Aorta (tissue), 5 donors: ENCODE data around the gene FARSB. TPM values are rescaled to one million over a fixed set of nuclear protein-coding genes. Genes with fewer than 3 reads are reported as not detected.

Source experiments
- ATAC-seq: fragments of 200-7000 bp; cut with Tn5 transposase; one replicate; pipeline ENCODE4 v1.9.1; 2022; ENCODE audit warnings: moderate library complexity; ENCODE audit not compliant: low FRiP score
- DNase-seq, 2 donors: peaks; one replicate each; pipeline ENCODE4 v3.0.0-alpha.2; 2020
- H3K27ac ChIP-seq, 2 donors: one replicate each; pipeline ENCODE4 v1.5.1; 2013; ENCODE audit warnings: low read length in 2 of 2, mild to moderate bottlenecking in 2 of 2, moderate library complexity in 2 of 2, control low read depth in 1 of 2, inconsistent platforms in 1 of 2, low read depth in 1 of 2
- H3K27me3 ChIP-seq, 2 donors: one replicate each; pipeline ENCODE4 v1.6.1; 2013; ENCODE audit warnings: control low read depth in 1 of 2, low read length in 1 of 2, mild to moderate bottlenecking in 1 of 2, moderate library complexity in 1 of 2; ENCODE audit not compliant: insufficient read depth in 2 of 2, control insufficient read depth in 1 of 2
- H3K36me3 ChIP-seq, 2 donors: one replicate each; pipeline ENCODE4 v1.6.1; 2013; ENCODE audit warnings: control low read depth in 1 of 2, low read length in 1 of 2, mild to moderate bottlenecking in 1 of 2; ENCODE audit not compliant: insufficient read depth in 2 of 2, control insufficient read depth in 1 of 2
- H3K4me1 ChIP-seq, 2 donors: one replicate each; pipeline ENCODE4 v1.6.1; 2013; ENCODE audit warnings: low read length in 2 of 2, control low read depth in 1 of 2, mild to moderate bottlenecking in 1 of 2, moderate library complexity in 1 of 2; ENCODE audit not compliant: insufficient read depth in 2 of 2, control insufficient read depth in 1 of 2
- H3K4me3 ChIP-seq, 2 donors: one replicate each; pipeline ENCODE4 v1.5.1; 2013; ENCODE audit warnings: low read length in 2 of 2, control low read depth in 1 of 2, mild to moderate bottlenecking in 1 of 2
- H3K9me3 ChIP-seq: one replicate; pipeline ENCODE4 v1.6.1; 2013; ENCODE audit warnings: mild to moderate bottlenecking, low read length; ENCODE audit not compliant: control insufficient read depth
- WGBS, 2 donors: extraction: QIAGEN DNeasy Blood & Tissue Kit; methylation state at CpG; one replicate each; pipeline ENCODE4 v1.1.7; 2013; 5-methylcytosine and 5-hydroxymethylcytosine counted together
- intact Hi-C, 2 donors: fragments of 100-400 bp; cut with DNase I; formaldehyde crosslinking; loops; one replicate each; pipeline versions ENCODE4 v1.14.2 to v1.15.0; 2022
- polyA plus RNA-seq, 2 donors: library from polyadenylated mRNA; stranded (reverse); fragments of 200-250 nt; gene quantifications; one replicate each; pipeline ENCODE4 v1.2.3, GENCODE V29; 2013
- total RNA-seq, 2 donors: library from RNA; stranded (reverse); fragmentation: NEBNext Ultra II Directional; extraction: Animal tissue kit (Norgen Biotek cat#: 25700); gene quantifications; one replicate each; pipeline ENCODE4 v1.2.1, GENCODE V29; 2021
- donor health status: healthy with polysubstance abuse.
- donor health status: Bipolar disorder and iron deficiency.
- donor health status: DM: no; HTN: no; CAD: no.
- donor health status: DM: no; HTN: no; CAD: no.
- donor health status: DM: yes; HTN: yes; CAD: no.

Gene FARSB
- total and polyA plus RNA-seq, 4 donors, result 8.4 to 14.6 (median 12.0) TPM

GRCh38 chr2:222563936-222564335 is 92.0 kb downstream of the FARSB start:
- peaks cover 0 to 2% of the 10 kb centered on the region in 2 donors for H3K36me3 ChIP-seq
- no peaks in the 10 kb centered on the region for H3K4me1 ChIP-seq
- 85 to 89% methylated on average over 6 of the region's 6 CpGs for WGBS, 2 donors
- no peak overlapping the region for H3K4me3 ChIP-seq
- H3K27ac ChIP-seq, result no peak overlapping the region
- DNase-seq (no peak), ATAC-seq (no peak)
- intact Hi-C loops, result no loop called here
- H3K9me3 ChIP-seq, result no peaks in the 10 kb centered on the region
- H3K27me3 ChIP-seq, result no peaks in the 10 kb centered on the region

GRCh38 chr2:222563106-222563718 is 92.7 kb downstream of the FARSB start:
- WGBS, 2 donors, result 67 to 73% methylated on average over 11 of the region's 11 CpGs
- intact Hi-C loops, result no loop called here
- Histone ChIP-seq H3K36me3 (peaks cover 0 to 1% of the 10 kb centered on the region in 2 donors), H3K4me3 (no peak overlapping the region), H3K9me3 (no peaks in the 10 kb centered on the region), H3K4me1 (no peaks in the 10 kb centered on the region), H3K27ac (no peak overlapping the region), H3K27me3 (no peaks in the 10 kb centered on the region)
- ATAC-seq, result no peak
- DNase-seq, result no peak

- DNase-seq, result no peak
- H3K27ac ChIP-seq, result no peak overlapping the region
- H3K36me3 ChIP-seq, result peaks cover 0 to 1% of the 10 kb centered on the region in 2 donors
- H3K9me3 ChIP-seq, result no peaks in the 10 kb centered on the region
- WGBS, 2 donors, result 42 to 50% methylated on average over 6 of the region's 6 CpGs
- intact Hi-C loops, result no loop called here
- no peaks in the 10 kb centered on the region for H3K27me3 ChIP-seq
- H3K4me3 ChIP-seq, result no peak overlapping the region
- H3K4me1 ChIP-seq, result no peaks in the 10 kb centered on the region
- ATAC-seq, result no peak
Observed at GRCh38 chr2:222561817-222562645, 93.9 kb downstream of the FARSB start.

GRCh38 chr2:222561151-222561550 is 94.7 kb downstream of the FARSB start:
- no peaks in the 10 kb centered on the region for H3K4me1 ChIP-seq
- WGBS, 2 donors, result 88 to 91% methylated on average over 4 of the region's 4 CpGs
- H3K4me3 ChIP-seq, result no peak overlapping the region
- H3K27me3 ChIP-seq, result no peaks in the 10 kb centered on the region
- ATAC-seq, result no peak
- DNase-seq, result no peak
- no peaks in the 10 kb centered on the region for H3K9me3 ChIP-seq
- no peaks in the 10 kb centered on the region for H3K36me3 ChIP-seq
- no peak overlapping the region for H3K27ac ChIP-seq
- intact Hi-C loops, result no loop called here

- H3K36me3 ChIP-seq, result no peaks in the 10 kb centered on the region
- no peak overlapping the region for H3K27ac ChIP-seq
- DNase-seq (no peak), ATAC-seq (no peak)
- no peaks in the 10 kb centered on the region for H3K4me1 ChIP-seq
- H3K4me3 ChIP-seq, result no peak overlapping the region
- 31 to 35% methylated on average over 7 of the region's 7 CpGs for WGBS, 2 donors
- intact Hi-C loops, result no loop called here
- peaks cover 0 to 2% of the 10 kb centered on the region in 2 donors for H3K27me3 ChIP-seq
- H3K9me3 ChIP-seq, result no peaks in the 10 kb centered on the region
Observed at GRCh38 chr2:222554517-222554916, 101.4 kb downstream of the FARSB start.

- Histone ChIP-seq H3K4me1 (no peaks in the 10 kb centered on the region), H3K4me3 (no peak overlapping the region), H3K27ac (no peak overlapping the region), H3K36me3 (no peaks in the 10 kb centered on the region), H3K27me3 (peaks cover 0 to 2% of the 10 kb centered on the region in 2 donors), H3K9me3 (no peaks in the 10 kb centered on the region)
- intact Hi-C loops, result no loop called here
- WGBS, 2 donors, result 51 to 60% methylated on average over 3 of the region's 3 CpGs
- ATAC-seq (no peak), DNase-seq (no peak)
Observed at GRCh38 chr2:222548992-222549391, 106.9 kb downstream of the FARSB start.

- Histone ChIP-seq H3K36me3 (no peaks in the 10 kb centered on the region), H3K27ac (no peak overlapping the region), H3K4me3 (no peak overlapping the region), H3K27me3 (no peaks in the 10 kb centered on the region), H3K4me1 (no peaks in the 10 kb centered on the region), H3K9me3 (no peaks in the 10 kb centered on the region)
- WGBS, 2 donors, result 92 to 93% methylated on average over 5 of the region's 5 CpGs
- ATAC-seq (no peak), DNase-seq (no peak)
- intact Hi-C loops, result no loop called here
Observed at GRCh38 chr2:222547083-222547482, 108.8 kb downstream of the FARSB start.

GRCh38 chr2:222545823-222546795 is 109.8 kb downstream of the FARSB start:
- no peak for ATAC-seq
- 54 to 75% methylated on average over 6 of the region's 6 CpGs for WGBS, 2 donors
- H3K4me1 ChIP-seq, result no peaks in the 10 kb centered on the region
- no peak for DNase-seq
- H3K27me3 ChIP-seq, result no peaks in the 10 kb centered on the region
- intact Hi-C loops, result no loop called here
- H3K4me3 ChIP-seq, result no peak overlapping the region
- H3K36me3 ChIP-seq, result no peaks in the 10 kb centered on the region
- H3K9me3 ChIP-seq, result no peaks in the 10 kb centered on the region
- H3K27ac ChIP-seq, result no peak overlapping the region
